HG03558 (cell line): Measurements from ENCODE around the gene ALOXE3.

ENCODE experiments used
- ATAC-seq: cut with Tn5 transposase; IDR thresholded peaks from one replicate; pipeline ENCODE4 v1.9.1; 2021; ENCODE audit warnings: moderate number of reproducible peaks; ENCODE audit not compliant: unreplicated experiment; ENCODE audit errors: extremely low read depth

Gene ALOXE3

GRCh38 chr17:8154608-8155155 is 36.4 kb upstream of the ALOXE3 start:
- no peak for ATAC-seq

DNA sequence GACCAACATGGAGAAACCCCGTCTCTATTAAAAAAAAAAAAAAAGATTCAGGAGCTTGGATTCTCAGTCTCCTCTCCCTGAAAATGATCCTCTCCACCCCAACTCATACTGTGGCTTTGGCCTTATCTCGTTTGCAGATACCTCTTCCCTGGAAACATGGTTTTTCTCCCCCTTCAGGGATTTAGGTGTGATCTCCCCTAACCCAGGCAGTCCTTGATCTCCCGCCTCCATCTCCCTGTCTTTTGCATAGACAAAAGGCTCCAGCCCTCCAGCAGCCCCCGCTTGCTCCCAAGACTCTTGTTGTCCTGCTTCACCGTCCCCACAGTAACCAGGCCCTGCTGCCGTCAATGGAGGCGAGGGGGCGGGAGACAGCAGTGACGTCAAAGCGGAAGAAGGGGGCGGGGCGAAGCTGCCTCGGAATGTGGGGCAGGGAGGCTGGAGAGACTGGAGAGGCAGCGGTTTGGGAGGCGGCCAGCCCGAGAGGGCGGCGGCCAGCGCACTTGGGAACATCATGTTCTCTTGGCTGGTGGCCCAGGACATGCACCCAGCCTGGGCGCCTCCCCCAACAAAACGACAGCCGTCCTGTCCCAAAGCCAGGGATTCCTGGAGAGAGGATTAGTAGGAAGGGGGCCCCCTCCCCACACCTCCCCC is 35.8 kb upstream of the ALOXE3 start:
- no peak for ATAC-seq

GRCh38 chr17:8153525-8153956 is 35.2 kb upstream of the ALOXE3 start:
- no peak for ATAC-seq

- ATAC-seq = no peak
These were observed 34.7 kb upstream of the ALOXE3 start for GRCh38 chr17:8153031-8153451.

- ATAC-seq = no peak
These were observed 33.9 kb upstream of the ALOXE3 start, which contains the start of gene PER1 for GRCh38 chr17:8152112-8152775. Gene PER1 (minus strand): TSS chr17:8152404. CDS start chr17:8150706, 1,698 bp downstream.

GRCh38 chr17:8151641-8152111 is 33.4 kb upstream of the ALOXE3 start:
- ATAC-seq = no peak

- ATAC-seq = no peak
These were observed 32.9 kb upstream of the ALOXE3 start for GRCh38 chr17:8151120-8151640.

- ATAC-seq = no peak
These were observed 32.1 kb upstream of the ALOXE3 start for GRCh38 chr17:8150194-8151119.

DNA sequence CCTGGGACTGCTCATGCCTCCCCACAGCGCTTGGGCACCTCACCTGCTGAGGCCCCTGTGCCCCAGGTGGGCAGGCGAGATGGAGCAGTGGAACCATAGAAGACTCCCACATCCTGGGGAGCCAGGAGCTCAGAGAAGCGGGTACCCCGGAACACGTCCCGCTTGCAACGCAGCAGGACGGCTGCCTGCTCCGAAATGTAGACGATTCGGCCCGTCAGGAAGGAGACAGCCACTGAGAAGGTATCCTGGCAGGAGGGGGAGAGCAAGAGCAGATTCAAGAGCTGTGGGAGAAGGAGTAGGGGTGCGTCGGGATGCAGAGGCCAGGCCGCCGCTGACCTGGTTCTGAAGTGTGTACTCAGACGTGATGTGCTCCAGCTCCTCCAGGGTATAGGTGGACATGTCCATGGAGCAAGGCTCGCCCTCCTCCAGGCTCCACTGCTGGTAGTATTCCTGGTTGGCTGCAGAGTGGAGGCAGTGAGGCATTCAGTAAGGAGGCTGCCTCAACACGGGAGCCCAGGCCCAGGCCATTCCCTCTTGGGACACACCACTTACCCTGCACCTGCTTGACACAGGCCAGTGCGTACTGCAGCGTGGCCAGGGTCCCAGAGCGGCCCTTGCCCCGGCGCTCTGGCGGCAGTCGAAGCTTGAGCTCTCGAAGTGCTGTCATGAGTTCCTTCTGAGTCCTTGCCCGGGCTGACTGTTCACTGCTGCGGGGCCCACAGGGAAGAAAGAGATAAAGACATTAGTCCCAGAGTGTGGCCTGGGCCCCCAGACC is 31.3 kb upstream of the ALOXE3 start:
- no peak for ATAC-seq

DNA sequence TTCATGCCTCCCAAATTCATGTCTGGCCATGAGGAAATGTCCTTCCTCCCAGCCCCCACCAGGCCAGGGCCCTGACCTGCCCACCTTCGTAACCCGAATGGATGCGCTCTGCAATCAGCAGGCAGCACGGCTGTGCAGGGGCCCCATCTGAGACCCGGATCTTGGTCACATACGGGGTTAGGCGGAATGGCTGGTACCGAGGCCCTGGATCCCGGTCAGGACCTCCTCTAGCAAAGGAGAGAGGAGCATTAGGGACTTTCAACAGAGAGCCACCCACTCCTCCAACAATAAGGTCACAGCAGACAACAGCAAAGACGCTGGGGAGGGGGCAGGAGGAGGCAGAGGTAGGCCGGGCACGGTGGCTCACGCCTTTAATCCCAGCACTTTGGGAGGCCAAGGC is 30.2 kb upstream of the ALOXE3 start:
- no peak for ATAC-seq

DNA sequence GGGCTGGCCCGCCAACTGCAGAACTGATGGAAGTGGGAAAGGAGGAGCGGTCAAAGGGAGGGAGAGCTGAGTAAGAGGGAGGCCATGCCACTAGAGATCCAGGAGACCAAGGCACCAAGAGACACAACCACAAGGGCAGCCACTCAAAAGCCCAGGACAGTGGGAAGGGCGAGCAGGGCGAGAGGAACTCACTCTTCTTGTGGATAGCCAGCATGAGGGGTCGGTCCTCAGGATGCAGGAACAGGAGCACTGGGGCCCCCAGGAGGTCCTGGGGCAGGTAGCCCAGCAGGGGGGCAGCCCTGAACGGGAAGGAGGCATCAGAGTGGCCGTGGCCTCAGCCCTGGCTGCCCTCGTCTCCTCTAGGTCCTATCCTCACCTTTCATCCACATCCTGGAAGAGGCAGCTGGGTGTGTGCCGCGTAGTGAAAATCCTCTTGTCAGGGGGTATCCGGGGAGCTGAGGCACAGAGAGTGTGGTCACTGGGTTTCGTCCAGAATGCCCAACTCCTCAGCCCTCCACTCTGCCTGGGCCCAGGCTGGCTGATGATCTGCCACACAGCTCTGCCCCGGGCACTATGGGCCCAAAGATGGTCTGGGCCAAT is 29.6 kb upstream of the ALOXE3 start:
- ATAC-seq = no peak

- ATAC-seq = no peak
These were observed 29.0 kb upstream of the ALOXE3 start for GRCh38 chr17:8147141-8147804.

DNA sequence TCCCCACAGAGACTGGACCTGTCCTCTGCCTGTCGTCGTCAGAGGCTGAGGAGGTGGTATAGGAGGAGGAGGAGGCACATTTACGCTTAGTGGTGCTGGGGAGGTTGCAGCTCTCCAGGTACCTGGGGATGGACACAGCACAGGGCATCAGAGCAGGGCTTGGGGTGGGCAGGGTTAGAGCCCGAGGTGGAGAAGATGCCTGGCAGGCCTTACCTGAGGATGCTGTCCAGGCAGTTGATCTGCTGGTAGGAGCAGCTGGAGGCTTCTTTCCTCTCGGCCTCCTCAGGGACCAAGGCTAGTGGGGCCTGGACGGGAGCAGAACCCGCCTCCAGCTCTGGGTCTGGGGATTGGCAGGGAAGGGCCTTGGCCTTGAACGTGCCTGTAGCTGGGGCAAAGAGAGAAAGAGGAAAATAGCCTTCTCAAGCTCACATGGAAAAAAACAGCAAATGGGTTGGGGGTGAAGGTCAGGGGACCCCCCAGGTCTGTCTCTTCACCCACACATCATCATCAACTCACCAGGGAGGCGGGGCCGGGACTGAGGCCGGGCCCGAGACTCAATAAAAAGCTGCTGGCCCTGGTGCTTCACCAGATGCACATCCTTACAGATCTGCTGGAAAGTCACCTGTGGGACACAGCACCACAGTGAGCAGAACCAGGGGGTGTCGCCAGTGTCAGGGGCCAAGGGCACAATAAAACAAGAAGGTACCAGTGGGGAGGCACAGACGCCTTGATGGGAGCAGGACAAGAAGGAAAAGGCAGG is 28.2 kb upstream of the ALOXE3 start:
- ATAC-seq = no peak

DNA sequence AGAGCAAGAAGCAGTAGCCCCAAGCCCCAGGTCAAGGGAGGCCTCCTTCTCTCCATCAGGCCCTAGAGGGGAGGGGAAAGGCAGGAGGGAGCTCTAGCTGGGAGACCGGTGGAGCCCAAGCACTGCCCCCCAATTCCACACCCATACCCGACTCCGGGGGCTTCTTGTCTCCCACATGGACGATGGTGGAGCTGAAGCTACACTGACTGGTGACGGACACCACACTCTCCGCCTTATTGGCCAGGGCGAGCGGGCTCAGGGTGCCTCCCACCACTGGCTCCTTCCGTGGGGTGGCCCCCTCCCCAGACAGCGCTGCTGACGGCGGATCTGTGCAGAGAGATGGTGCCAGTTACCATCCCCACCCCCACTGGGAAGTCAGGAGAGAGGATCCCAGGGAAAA is 27.5 kb upstream of the ALOXE3 start:
- ATAC-seq = no peak

GRCh38 chr17:8144401-8145231 is 26.3 kb upstream of the ALOXE3 start:
- no peak for ATAC-seq

DNA sequence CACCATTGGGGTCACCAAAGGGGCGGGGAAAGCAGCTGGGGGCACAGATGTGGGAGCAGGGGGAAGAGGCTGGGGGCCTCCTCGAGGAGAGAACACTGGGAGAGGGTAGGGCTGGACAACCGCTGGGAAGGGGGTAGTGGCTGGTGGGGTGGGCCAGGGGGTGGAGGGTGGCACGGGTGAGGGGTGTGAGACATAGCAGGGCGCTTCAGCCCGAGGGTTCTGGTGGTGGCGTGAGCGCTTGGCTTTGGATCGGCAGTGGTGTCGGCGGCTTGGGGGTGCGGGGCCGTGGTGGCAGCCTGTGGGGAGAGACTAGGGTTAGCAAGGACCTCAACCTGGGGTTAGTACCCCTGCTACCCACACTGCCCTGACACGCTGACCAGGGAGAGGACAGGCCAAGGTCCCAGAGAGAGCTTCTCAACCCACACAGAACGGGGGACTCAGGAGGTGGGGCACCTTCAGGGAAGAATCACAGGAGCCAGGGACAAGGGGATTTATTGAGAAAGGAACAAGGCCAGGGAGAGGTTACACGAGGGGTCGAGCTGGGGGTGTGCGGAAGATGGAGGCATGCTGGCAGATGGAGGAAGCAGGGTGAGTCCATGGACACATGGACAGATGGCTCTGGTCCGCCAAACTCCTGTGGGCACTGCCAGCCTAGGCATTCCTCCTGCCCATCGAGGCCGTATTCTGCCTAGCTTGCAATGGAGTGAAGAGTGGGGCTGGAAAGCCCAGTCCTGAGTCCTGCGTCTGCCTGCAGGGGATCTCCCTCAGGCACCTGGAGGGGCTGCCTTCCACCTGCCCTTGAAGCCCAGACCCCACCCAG is 25.5 kb upstream of the ALOXE3 start:
- no peak for ATAC-seq
